ENCODE measurements around the gene SOX6. TPM values are rescaled to one million over a fixed set of nuclear protein-coding genes. Genes with fewer than 3 reads are reported as not detected.

SOX6 gene
- total and polyA plus RNA-seq, 2 of the 13 experiments (the other 11 are each of a cell fraction or from before 2014, with no cell fraction given), result 2.6 to 11.2 TPM

- intact Hi-C loops (cut with micrococcal nuclease; ENCODE audit: unreplicated experiment), result no loop called here
- FAIRE-seq (no peak), ATAC-seq (no peak), DNase-seq (ENCODE audit: low spot score) (no peak)
- H3K9me3 ChIP-seq (ENCODE audit: low read length), result no peaks in the 10 kb centered on the region
- no peaks in the 10 kb centered on the region for H3K4me1 ChIP-seq (ENCODE audit: insufficient read depth, low read length)
- WGBS (ENCODE audit: low lambda C conversion rate), result 39% methylated on average over 3 of the region's 3 CpGs
- no peak overlapping the region for H3K4me3 ChIP-seq (replicated peaks in 1 of 3; ENCODE audit: insufficient read depth in 1 of 3, low read depth in 2 of 3, low read length in 3 of 3)
- no peak overlapping the region for H3K9ac ChIP-seq (ENCODE audit: insufficient read depth, low read depth, low read length)
- no peaks in the 10 kb centered on the region for H3K27me3 ChIP-seq (ENCODE audit: control insufficient read depth in 1 of 2, insufficient read depth in 2 of 2, low read length in 2 of 2)
- BruUV-seq (replicated peaks), result no TSS peak
- no peaks in the 10 kb centered on the region for H3K36me3 ChIP-seq (replicated peaks in 1 of 2; ENCODE audit: control insufficient read depth in 1 of 2, insufficient read depth in 2 of 2, low read length in 2 of 2)
- no peak overlapping the region for H3K4me2 ChIP-seq (ENCODE audit: low read depth, low read length)
- no peak overlapping the region for H2AFZ ChIP-seq (ENCODE audit: low read length)
- ChIA-PET CTCF (ENCODE audit: low intra/inter-chr PET ratio, low total read pairs) (no interaction called here), POLR2A (no interaction called here)
- H4K20me1 ChIP-seq (ENCODE audit: insufficient read depth, low read length), result no peaks in the 10 kb centered on the region
- no peak for TF ChIP-seq ISL2 (CRISPR knock-in tag; IDR thresholded peaks at IDR 0.05)
- TF ChIP-seq ZBTB33 (CRISPR knock-in tag; IDR thresholded peaks at IDR 0.05), result no peak
- TF ChIP-seq TIGD3 (CRISPR knock-in tag; IDR thresholded peaks at IDR 0.05; ENCODE audit: borderline replicate concordance), result no peak
- TF ChIP-seq MAF1 (CRISPR knock-in tag; IDR thresholded peaks at IDR 0.05; ENCODE audit: borderline replicate concordance), result no peak
- no peak for TF ChIP-seq ARID3A (IDR thresholded peaks at IDR 0.05; ENCODE audit: low read depth, low read length)
- TF ChIP-seq SAFB2 (CRISPR knock-in tag; IDR thresholded peaks at IDR 0.05; ENCODE audit: borderline replicate concordance, low read depth), result no peak
- TF ChIP-seq ZBTB20 (CRISPR knock-in tag; IDR thresholded peaks at IDR 0.05; ENCODE audit: borderline replicate concordance, low read depth), result no peak
- no peak for TF ChIP-seq ZNF431 (CRISPR knock-in tag; IDR thresholded peaks at IDR 0.05; ENCODE audit: borderline replicate concordance, low read depth)
- TF ChIP-seq ZNF580 (CRISPR knock-in tag; IDR thresholded peaks at IDR 0.05; ENCODE audit: borderline replicate concordance, low read depth), result no peak
- no peaks in the 10 kb centered on the region for H3K79me2 ChIP-seq (ENCODE audit: insufficient read depth, low read length)
- in situ Hi-C loops (cut with HindIII; ENCODE audit: extremely low pct_ligation_motif_present, low pct_unique_long_range_greater_than_20kb), result no loop called here
- H3K27ac ChIP-seq (ENCODE audit: extremely low read length, insufficient read depth, low read length), result no peak overlapping the region
Measured at GRCh38 chr11:16289541-16289940, 66.8 kb downstream of the SOX6 start.
